Amygdala (tissue), 56 donors: ENCODE results near the gene NUDT13.

ENCODE experiments used
- DNase-seq, 56 donors: peaks; one replicate each; lab custom pipeline; 2025; lab: John Stamatoyannopoulos, UW

The NUDT13 gene

DNA sequence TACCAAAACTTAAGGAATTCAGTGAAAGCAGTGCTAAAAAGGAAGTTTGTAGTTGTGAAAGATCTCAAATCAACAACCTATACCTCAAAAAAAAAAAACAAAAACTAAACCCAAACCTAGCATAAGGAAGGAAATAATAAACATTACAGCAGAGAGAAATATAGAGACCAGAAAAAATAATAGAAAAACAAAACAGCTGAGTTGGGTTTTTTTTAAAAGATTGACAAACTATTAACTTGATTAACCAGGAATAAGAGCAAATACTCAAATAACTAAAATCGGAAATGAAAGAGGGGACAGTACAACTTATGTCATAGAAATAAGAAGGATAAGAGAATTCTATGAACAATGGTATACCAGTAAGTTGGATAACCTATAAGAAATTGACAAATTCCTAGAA, 50.8 kb downstream of the NUDT13 start:
- DNase-seq = no peak

DNA sequence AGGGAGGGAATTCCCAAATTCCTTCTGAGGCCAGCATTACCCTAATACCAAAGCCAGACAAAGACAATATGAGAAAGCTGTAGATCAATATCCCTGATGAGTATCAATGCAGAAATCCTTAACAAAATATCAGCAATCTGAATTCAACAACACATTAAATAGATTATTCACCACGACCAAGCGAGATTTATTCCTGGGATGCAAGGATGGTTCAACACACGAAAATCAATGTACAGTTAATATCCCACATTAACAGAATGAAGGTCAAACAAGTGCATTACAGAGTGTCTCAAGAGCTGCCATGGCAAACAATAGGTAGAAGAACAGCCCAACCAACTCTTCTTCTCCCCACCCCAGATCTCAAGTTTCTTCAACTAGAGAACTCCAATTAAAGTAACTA, 51.4 kb downstream of the NUDT13 start:
- no peak for DNase-seq

DNA sequence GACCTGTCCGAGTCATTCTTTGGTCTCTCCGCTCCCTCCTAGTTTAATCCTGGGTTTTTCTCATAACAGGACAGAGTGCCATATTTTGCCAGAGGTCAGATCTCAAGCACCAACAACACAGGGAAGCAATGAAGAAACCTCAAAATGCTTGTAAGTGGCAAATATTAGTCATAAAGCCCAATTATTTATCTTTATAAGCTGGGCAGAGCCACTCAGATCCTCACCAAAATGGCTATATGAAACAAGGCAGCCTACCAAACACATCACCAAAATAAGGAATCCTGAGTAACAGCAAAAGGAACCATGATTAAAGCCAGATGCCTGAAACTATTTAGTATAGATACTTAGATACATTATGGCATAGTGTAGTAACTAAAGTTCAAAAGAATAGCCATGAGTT, 52.8 kb downstream of the NUDT13 start:
- DNase-seq = no peak

DNA sequence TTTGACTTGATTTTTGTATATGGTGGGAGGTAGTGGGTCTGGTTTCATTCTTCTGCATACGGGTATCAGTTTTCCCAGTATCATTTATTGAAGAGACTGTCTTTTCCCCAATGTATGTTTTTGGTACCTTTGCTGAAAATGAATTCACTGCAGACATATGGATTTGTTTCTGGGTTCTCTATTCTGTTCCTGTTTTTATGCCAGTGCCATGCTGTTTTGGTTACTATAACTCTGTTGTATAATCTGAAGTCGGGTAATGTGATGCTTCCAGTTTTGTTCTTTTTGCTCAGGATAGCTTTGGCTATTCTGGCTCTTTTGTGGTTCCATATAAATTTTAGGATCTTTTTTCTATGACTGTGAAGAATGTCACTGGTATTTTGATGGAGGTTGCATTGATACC, 56.7 kb downstream of the NUDT13 start:
- DNase-seq = no peak

DNA sequence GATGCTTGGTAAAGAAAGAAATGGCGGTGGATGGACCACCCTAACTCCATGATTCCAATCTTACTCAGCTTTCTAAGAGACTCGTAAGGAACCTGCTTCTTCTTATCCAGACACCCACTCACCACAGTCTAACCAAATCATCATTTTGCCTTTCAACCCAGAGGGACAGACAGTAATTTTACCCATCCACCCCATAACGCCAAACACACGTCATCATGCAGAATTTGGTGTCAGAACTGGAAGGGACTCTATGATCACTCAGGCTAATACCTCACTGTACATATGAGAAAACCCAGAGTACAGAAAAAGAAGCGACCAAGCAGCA, 57.2 kb downstream of the NUDT13 start:
- no peak for DNase-seq

DNA sequence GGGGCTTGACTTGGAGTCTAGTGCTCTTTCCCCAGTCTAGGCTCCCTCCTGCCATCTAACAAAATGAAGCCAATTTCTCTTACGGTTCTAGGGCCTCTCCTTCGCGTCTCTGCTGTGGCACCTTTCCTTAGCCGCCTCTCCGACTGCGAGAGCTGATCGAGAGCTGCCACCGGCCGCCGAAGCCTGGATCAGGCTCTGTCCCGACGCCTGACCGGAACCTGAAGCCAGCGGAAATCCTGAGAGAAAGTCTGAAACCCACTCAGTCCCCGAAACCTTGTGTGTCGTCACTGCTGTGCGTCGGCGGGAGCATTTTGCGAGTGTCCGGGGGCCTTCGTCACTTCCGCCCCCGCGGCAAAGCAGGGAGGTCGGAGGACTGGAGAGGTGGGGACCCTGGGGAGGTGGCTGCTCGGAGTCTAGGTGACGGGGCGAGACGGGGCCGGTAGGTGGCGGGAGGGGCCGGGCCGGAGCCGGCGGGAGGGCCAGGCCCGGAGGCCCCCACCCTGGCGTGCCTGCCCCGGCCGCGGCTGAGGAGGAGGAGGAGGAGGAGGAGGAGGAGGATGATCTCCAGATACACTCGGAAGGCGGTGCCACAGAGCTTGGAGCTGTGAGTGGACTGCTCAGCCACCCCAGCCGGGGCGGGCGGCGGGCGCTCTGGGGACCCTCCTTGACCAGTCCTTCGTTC, 57.7 kb downstream of the NUDT13 start, which contains the start of the genes ECD and FAM149B1:
Gene ECD (minus strand): TSS at position 226 of the 682 bp plus-strand sequence. CDS start 4,071 bp downstream, outside the sequence.
Gene FAM149B1 (plus strand): TSS at position 337 of the 682 bp plus-strand sequence. CDS start 221 bp downstream, at position 558.
- DNase-seq = peak; percentile 63 to 96 (median 89)

DNA sequence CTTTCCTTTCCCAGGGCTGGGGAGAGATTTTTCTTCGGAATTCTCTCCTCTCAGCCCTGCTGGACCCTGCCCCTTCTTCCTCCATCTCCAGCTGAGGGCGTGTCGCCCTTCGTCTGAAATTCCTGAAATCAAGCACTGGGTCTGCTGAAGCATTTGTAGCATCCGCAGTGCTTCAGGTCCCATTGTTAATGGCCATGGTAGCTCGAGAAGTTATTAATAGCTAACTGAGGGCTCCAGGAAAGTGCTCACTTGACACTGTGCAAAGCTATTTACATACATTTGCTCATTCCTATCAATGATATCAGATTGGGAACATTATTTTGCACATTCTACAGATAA, 58.2 kb downstream of the NUDT13 start:
- peak in 2 of 56 donors; percentile 40 to 56 for DNase-seq

DNA sequence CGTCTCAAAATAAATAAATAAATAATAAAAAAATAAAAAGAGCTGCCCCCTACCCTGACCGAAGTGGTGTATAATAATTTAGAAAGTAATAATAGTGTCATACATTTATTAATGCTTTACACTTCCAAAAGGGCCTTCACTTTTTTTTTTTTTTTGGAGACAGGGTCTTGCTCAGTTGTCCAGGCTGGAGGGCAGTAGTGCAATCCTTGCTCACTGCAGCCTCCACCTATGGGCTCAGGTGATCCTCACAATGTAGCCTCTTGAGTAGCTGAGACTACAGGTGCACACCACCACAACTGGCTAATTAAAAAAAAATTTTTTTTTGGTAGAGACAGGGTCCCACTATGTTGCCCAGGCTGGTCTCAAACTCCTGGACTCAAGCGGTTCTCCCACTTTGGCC, 59.1 kb downstream of the NUDT13 start:
- DNase-seq = no peak

DNA sequence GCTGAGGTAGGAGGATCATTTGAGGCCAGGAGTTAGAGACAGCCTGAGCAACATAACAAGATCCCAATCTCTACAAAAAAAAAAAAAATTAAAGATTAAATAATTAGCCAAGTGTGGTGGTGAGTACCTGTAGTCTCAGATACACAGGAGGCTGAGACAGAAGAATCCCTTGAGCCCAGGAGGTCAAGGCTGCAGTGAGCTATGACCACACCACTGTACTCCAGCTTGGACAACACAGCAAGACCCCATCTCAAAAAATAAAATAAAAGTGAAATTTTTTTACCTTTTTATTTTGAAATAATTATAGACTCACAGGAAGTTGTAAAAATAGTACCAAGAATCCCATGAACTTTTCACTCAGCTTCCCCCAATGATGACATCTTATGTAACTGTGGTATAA, 62.6 kb downstream of the NUDT13 start:
- no peak for DNase-seq

DNA sequence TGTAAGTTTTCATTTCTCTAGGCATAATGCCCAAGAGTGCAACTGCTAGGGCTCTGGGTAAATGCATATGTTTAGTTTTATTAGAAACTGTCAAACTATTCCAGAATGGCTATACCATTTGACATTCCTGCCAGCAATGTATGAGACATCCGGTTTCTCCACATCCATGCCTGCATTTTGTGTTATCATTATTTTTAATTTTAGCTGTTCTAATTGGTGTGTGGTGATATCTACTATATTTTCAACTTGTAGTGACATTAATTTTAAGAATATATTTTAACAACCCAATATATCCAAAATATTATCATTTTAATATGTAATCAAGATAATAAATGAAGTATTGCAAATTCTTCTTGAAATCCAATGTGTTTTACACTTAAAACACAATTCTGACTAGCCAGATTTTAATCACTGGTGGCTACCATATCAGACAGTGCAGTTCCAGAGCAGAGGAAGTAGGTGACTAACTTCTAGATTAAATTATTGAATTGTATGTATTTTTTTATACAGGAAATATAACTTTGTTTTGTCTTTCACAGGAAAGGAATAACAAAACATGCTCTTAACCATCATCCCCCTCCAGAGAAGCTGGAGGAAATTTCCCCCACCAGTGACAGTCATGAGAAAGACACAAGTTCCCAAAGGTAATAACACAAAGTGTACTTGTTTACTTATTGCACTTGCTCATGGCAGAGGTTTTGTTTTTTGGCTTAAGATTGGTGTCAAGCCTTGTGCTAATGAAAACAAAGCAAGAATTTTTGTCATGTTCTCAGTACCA, 64.1 kb downstream of the NUDT13 start:
- DNase-seq = no peak
